Liver (tissue), 9 donors: ENCODE measurements around the gene BTRC. TPM values are rescaled to one million over a fixed set of nuclear protein-coding genes. Genes with fewer than 3 reads are reported as not detected.

Experiments
- DNase-seq: peaks from one replicate; pipeline ENCODE4 v3.0.0-alpha.2; 2017; ENCODE audit warnings: low spot score
- H3K27ac ChIP-seq, 2 donors: one replicate each; pipeline ENCODE4 v1.7.0; 2013; ENCODE audit warnings: inconsistent platforms in 2 of 2, low read length in 2 of 2, control low read depth in 1 of 2, low read depth in 1 of 2, mild to moderate bottlenecking in 1 of 2
- H3K27me3 ChIP-seq, 4 donors: one replicate each; pipeline versions ENCODE4 v1.6.1 to v1.7.0; 2013; ENCODE audit warnings: low read length in 3 of 4, inconsistent platforms in 1 of 4, mild to moderate bottlenecking in 1 of 4, moderate library complexity in 1 of 4; ENCODE audit not compliant: control insufficient read depth in 4 of 4, insufficient read depth in 4 of 4
- H3K36me3 ChIP-seq, 4 donors: one replicate each; pipeline versions ENCODE4 v1.6.1 to v1.7.0; 2013; ENCODE audit warnings: low read length in 3 of 4, mild to moderate bottlenecking in 3 of 4, low read depth in 1 of 4, moderate library complexity in 1 of 4; ENCODE audit not compliant: control insufficient read depth in 4 of 4, insufficient read depth in 3 of 4
- H3K4me1 ChIP-seq, 4 donors: one replicate each; pipeline versions ENCODE4 v1.6.1 to v1.7.0; 2013; ENCODE audit warnings: low read length in 3 of 4, mild to moderate bottlenecking in 3 of 4, moderate library complexity in 1 of 4; ENCODE audit not compliant: control insufficient read depth in 4 of 4, insufficient read depth in 4 of 4
- H3K4me3 ChIP-seq, 3 donors: one replicate each; pipeline versions ENCODE4 v1.6.1 to v1.7.0; 2013; ENCODE audit warnings: low read length in 3 of 3, control low read depth in 1 of 3, low read depth in 1 of 3, mild to moderate bottlenecking in 1 of 3
- H3K9ac ChIP-seq, 2 donors: one replicate each; pipeline ENCODE4 v1.7.0; 2013; ENCODE audit warnings: low read length in 2 of 2, mild to moderate bottlenecking in 2 of 2, moderate library complexity in 2 of 2, control low read depth in 1 of 2, low read depth in 1 of 2
- H3K9me3 ChIP-seq, 4 donors: one replicate each; pipeline versions ENCODE4 v1.6.1 to v1.7.0; 2013; ENCODE audit warnings: low read length in 3 of 4; ENCODE audit not compliant: control insufficient read depth in 4 of 4
- EGR1 ChIP-seq, 2 donors: IDR thresholded peaks; 2 replicates each; pipeline ENCODE4 v1.6.1; 2016 to 2018; ENCODE audit warnings: antibody characterized with exemption in 2 of 2, low read depth in 2 of 2
- FOXA1 ChIP-seq: IDR thresholded peaks from 2 replicates; pipeline ENCODE4 v1.6.1; 2016; ENCODE audit warnings: antibody characterized with exemption
- FOXA2 ChIP-seq: IDR thresholded peaks from 2 replicates; pipeline ENCODE4 v1.6.1; 2016; ENCODE audit warnings: antibody characterized with exemption
- GABPA ChIP-seq, 2 donors: IDR thresholded peaks in 1 of 2; conservative IDR thresholded peaks in 1 of 2; 2 replicates each; pipeline ENCODE4 v1.6.1; 2016; ENCODE audit warnings: antibody characterized with exemption in 2 of 2, mild to moderate bottlenecking in 1 of 2, moderate library complexity in 1 of 2
- HNF4A ChIP-seq, 2 donors: conservative IDR thresholded peaks; 2 replicates each; pipeline ENCODE4 v1.6.1; 2016; ENCODE audit warnings: antibody characterized with exemption in 2 of 2, mild to moderate bottlenecking in 2 of 2
- HNF4G ChIP-seq: IDR thresholded peaks from 2 replicates; pipeline ENCODE4 v1.6.1; 2016; ENCODE audit warnings: antibody characterized with exemption
- JUND ChIP-seq, 2 donors: IDR thresholded peaks; 2 replicates each; pipeline ENCODE4 v1.6.1; 2016; ENCODE audit warnings: antibody characterized with exemption in 2 of 2
- NR2F2 ChIP-seq: IDR thresholded peaks from 2 replicates; pipeline ENCODE4 v1.6.1; 2016; ENCODE audit warnings: antibody characterized with exemption
- RAD21 ChIP-seq, 2 donors: IDR thresholded peaks; 2 replicates each; pipeline ENCODE4 v1.6.1; 2016; ENCODE audit warnings: antibody characterized with exemption in 2 of 2, mild to moderate bottlenecking in 2 of 2
- RXRA ChIP-seq, 2 donors: IDR thresholded peaks; 2 replicates each; pipeline ENCODE4 v1.6.1; 2017 to 2018; ENCODE audit warnings: antibody characterized with exemption in 2 of 2, mild to moderate bottlenecking in 1 of 2
- SP1 ChIP-seq: IDR thresholded peaks from 2 replicates; pipeline ENCODE4 v1.6.1; 2018; ENCODE audit warnings: antibody characterized with exemption, mild to moderate bottlenecking
- TAF1 ChIP-seq: conservative IDR thresholded peaks from 2 replicates; pipeline ENCODE4 v1.6.1; 2016; ENCODE audit warnings: antibody characterized with exemption, mild to moderate bottlenecking
- YY1 ChIP-seq: IDR thresholded peaks from 2 replicates; pipeline ENCODE4 v1.6.1; 2016; ENCODE audit warnings: antibody characterized with exemption, mild to moderate bottlenecking
- WGBS: extraction: QIAGEN DNeasy Blood & Tissue Kit; methylation state at CpG from one replicate; pipeline ENCODE4 v1.1.7; 2013; 5-methylcytosine and 5-hydroxymethylcytosine counted together
- polyA plus RNA-seq, 2 donors: library from polyadenylated mRNA; stranded (reverse) in 1 of 2; unstranded in 1 of 2; fragments of 200-250 nt in 1 of 2; fragments of >200 nt in 1 of 2; fragmentation: Nextera tagmentation in 1 of 2; extraction: Ambion mirVana in 1 of 2; gene quantifications; one replicate each; pipeline versions ENCODE4 v1.2.1 to v1.2.3, GENCODE V29; 2013 to 2015
- total RNA-seq, 2 donors: library from RNA; depleted of rRNA; stranded (reverse); fragments of >200 nt; gene quantifications; one replicate each; pipeline ENCODE4 v1.2.3, GENCODE V29; 2014
- TF ChIP-seq, protein P1 (sequence below): IDR thresholded peaks from 2 replicates; pipeline ENCODE4 v1.6.1; 2016; ENCODE audit warnings: antibody characterized with exemption
- TF ChIP-seq, protein P2 (sequence below): IDR thresholded peaks from 2 replicates; pipeline ENCODE4 v1.6.1; 2016; ENCODE audit warnings: antibody characterized with exemption, mild to moderate bottlenecking
- TF ChIP-seq, protein P3 (sequence below): fragments of 150-350 bp; IDR thresholded peaks from 2 replicates; pipeline ENCODE4 v1.5.1; 2017; ENCODE audit warnings: improper control_type of control experiment, low read depth, low read length; ENCODE audit not compliant: missing input control
- TF ChIP-seq, protein P4 (sequence below): IDR thresholded peaks from 2 replicates; pipeline ENCODE4 v1.6.1; 2016; ENCODE audit warnings: antibody characterized with exemption
- TF ChIP-seq, protein P5 (sequence below): IDR thresholded peaks from 2 replicates; pipeline ENCODE4 v1.6.1; 2016; ENCODE audit warnings: antibody characterized with exemption
- donor health status: healthy.
- donor health status: healthy.
- donor health status: healthy.
- donor health status: healthy.
- donor health status: healthy.

The BTRC gene
- total and polyA plus RNA-seq, 4 donors: 2.7 to 28.2 (median 5.9) TPM

DNA sequence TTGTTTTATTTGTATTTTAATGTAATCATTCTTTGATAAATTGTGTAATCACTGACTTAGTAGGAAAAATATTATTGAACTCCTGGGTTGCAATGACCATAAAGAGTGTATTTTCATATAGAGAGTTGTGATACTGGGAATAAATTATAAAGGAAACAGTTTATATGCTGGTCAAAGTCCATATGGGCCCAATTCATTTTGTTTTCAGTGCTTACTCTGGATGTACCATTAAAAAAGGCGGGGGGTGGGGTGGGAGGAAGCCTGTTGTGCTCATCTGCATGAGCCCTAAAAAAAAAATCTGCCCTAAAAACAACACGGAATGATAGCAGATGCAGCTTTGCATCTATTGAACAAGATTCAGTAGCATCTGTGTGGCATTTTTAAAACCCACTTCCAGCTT lies 114.2 kb downstream of the BTRC start:
- Histone ChIP-seq H3K36me3 (no peaks in the 10 kb centered on the region), H3K27ac (no peak overlapping the region), H3K9ac (no peak overlapping the region), H3K4me3 (no peak overlapping the region), H3K27me3 (no peaks in the 10 kb centered on the region), H3K9me3 (no peaks in the 10 kb centered on the region), H3K4me1 (no peaks in the 10 kb centered on the region)
- TF ChIP-seq RAD21 (IDR thresholded peaks at IDR 0.05) (no peak), HNF4G (no peak), SP1 (no peak), JUND (IDR thresholded peaks at IDR 0.05) (no peak), NR2F2 (no peak), RXRA (IDR thresholded peaks at IDR 0.05) (no peak), FOXA1 (no peak), EGR1 (IDR thresholded peaks at IDR 0.05; ENCODE audit: low read depth in 2 of 2) (no peak), YY1 (no peak)
- TF ChIP-seq, protein P1, sequence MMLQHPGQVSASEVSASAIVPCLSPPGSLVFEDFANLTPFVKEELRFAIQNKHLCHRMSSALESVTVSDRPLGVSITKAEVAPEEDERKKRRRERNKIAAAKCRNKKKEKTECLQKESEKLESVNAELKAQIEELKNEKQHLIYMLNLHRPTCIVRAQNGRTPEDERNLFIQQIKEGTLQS: no peak
- TF ChIP-seq, protein P2, sequence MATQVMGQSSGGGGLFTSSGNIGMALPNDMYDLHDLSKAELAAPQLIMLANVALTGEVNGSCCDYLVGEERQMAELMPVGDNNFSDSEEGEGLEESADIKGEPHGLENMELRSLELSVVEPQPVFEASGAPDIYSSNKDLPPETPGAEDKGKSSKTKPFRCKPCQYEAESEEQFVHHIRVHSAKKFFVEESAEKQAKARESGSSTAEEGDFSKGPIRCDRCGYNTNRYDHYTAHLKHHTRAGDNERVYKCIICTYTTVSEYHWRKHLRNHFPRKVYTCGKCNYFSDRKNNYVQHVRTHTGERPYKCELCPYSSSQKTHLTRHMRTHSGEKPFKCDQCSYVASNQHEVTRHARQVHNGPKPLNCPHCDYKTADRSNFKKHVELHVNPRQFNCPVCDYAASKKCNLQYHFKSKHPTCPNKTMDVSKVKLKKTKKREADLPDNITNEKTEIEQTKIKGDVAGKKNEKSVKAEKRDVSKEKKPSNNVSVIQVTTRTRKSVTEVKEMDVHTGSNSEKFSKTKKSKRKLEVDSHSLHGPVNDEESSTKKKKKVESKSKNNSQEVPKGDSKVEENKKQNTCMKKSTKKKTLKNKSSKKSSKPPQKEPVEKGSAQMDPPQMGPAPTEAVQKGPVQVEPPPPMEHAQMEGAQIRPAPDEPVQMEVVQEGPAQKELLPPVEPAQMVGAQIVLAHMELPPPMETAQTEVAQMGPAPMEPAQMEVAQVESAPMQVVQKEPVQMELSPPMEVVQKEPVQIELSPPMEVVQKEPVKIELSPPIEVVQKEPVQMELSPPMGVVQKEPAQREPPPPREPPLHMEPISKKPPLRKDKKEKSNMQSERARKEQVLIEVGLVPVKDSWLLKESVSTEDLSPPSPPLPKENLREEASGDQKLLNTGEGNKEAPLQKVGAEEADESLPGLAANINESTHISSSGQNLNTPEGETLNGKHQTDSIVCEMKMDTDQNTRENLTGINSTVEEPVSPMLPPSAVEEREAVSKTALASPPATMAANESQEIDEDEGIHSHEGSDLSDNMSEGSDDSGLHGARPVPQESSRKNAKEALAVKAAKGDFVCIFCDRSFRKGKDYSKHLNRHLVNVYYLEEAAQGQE: no peak
- TF ChIP-seq, protein P3, sequence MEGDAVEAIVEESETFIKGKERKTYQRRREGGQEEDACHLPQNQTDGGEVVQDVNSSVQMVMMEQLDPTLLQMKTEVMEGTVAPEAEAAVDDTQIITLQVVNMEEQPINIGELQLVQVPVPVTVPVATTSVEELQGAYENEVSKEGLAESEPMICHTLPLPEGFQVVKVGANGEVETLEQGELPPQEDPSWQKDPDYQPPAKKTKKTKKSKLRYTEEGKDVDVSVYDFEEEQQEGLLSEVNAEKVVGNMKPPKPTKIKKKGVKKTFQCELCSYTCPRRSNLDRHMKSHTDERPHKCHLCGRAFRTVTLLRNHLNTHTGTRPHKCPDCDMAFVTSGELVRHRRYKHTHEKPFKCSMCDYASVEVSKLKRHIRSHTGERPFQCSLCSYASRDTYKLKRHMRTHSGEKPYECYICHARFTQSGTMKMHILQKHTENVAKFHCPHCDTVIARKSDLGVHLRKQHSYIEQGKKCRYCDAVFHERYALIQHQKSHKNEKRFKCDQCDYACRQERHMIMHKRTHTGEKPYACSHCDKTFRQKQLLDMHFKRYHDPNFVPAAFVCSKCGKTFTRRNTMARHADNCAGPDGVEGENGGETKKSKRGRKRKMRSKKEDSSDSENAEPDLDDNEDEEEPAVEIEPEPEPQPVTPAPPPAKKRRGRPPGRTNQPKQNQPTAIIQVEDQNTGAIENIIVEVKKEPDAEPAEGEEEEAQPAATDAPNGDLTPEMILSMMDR: no peak
- TF ChIP-seq, protein P4, sequence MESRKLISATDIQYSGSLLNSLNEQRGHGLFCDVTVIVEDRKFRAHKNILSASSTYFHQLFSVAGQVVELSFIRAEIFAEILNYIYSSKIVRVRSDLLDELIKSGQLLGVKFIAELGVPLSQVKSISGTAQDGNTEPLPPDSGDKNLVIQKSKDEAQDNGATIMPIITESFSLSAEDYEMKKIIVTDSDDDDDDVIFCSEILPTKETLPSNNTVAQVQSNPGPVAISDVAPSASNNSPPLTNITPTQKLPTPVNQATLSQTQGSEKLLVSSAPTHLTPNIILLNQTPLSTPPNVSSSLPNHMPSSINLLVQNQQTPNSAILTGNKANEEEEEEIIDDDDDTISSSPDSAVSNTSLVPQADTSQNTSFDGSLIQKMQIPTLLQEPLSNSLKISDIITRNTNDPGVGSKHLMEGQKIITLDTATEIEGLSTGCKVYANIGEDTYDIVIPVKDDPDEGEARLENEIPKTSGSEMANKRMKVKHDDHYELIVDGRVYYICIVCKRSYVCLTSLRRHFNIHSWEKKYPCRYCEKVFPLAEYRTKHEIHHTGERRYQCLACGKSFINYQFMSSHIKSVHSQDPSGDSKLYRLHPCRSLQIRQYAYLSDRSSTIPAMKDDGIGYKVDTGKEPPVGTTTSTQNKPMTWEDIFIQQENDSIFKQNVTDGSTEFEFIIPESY: no peak
- TF ChIP-seq, protein P5, sequence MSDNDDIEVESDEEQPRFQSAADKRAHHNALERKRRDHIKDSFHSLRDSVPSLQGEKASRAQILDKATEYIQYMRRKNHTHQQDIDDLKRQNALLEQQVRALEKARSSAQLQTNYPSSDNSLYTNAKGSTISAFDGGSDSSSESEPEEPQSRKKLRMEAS: no peak
- WGBS: 83% methylated on average over 2 of the region's 2 CpGs
- DNase-seq: no peak

DNA sequence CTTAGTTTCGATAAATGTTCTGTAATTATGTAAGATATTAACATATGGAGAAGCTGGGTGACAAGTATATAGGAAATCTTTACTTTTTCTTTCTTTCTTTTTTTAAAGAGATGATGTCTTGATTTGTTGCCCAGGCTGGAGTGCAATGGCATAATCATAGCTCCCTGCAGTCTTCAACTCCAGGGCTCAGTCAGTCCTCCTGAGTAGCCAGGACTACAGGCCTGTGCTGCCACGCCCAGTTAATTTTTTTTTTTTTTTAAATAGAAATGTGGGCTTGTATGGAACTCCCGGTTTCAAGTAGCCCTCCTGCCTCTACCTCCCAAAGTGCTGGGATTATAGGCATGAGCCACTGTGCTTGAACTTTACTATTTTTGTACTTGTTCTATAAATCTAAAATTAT lies 122.4 kb downstream of the BTRC start:
- H3K4me3 ChIP-seq: no peak overlapping the region
- H3K27me3 ChIP-seq: no peaks in the 10 kb centered on the region
- H3K4me1 ChIP-seq: no peaks in the 10 kb centered on the region
- no peak overlapping the region for H3K9ac ChIP-seq
- no peak for DNase-seq
- no peaks in the 10 kb centered on the region for H3K9me3 ChIP-seq
- no peaks in the 10 kb centered on the region for H3K36me3 ChIP-seq
- WGBS: 93% methylated on average over 3 of the region's 3 CpGs
- no peak overlapping the region for H3K27ac ChIP-seq
- TF ChIP-seq GABPA (IDR thresholded peaks at IDR 0.05 in 1 of 2, conservative IDR thresholded peaks at IDR 0.05 in 1 of 2) (no peak), EGR1 (IDR thresholded peaks at IDR 0.05; ENCODE audit: low read depth in 2 of 2) (no peak), JUND (IDR thresholded peaks at IDR 0.05) (no peak), HNF4A (conservative IDR thresholded peaks at IDR 0.05) (no peak), HNF4G (no peak), RXRA (IDR thresholded peaks at IDR 0.05) (no peak), FOXA2 (no peak), SP1 (no peak), TAF1 (no peak), RAD21 (IDR thresholded peaks at IDR 0.05) (no peak), NR2F2 (no peak)
- TF ChIP-seq, protein P3: no peak
- TF ChIP-seq, protein P2: no peak
